GM12801 (cell line): Measurements from ENCODE around the gene SOS2.

ENCODE experiments used
- TF ChIP-seq, protein P1 (sequence below): IDR thresholded peaks from one replicate; pipeline ENCODE4 v1.5.1; 2011; ENCODE audit warnings: control low read depth; ENCODE audit not compliant: insufficient read length; ENCODE audit errors: extremely low read depth

Gene SOS2

DNA sequence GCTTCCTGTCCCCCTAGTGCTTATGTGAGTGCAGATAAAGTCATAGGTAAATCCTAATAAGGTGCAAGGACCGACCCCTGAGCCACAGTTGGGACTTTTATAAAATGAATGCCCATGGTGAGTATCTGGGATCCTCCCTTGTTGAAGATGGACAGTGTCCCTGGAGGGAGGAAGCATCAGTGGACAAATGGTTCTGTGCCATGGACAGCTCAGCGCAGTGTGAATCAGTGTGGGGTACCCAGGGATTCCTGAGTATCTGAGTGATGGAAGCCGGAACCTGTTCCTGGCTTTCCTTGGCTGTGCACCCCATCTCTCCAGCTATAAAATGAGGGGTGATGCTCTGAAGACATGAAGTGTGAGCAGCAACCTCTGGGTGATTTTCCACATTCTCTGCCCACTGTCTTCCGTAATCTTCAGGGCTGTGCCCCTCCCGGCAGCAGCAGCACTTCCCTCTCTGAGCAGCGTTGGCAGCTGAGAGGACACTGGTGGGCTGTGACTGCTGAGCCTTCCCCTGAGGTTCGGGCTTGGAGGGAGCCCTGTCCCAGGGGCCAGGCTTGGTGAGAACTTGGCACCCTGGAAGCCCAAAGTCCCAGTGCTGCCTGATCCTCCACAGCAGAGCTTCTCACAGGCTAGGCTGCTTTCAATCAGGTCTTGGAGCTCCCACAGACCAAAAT lies 140.0 kb downstream of the SOS2 start:
- TF ChIP-seq, protein P1, sequence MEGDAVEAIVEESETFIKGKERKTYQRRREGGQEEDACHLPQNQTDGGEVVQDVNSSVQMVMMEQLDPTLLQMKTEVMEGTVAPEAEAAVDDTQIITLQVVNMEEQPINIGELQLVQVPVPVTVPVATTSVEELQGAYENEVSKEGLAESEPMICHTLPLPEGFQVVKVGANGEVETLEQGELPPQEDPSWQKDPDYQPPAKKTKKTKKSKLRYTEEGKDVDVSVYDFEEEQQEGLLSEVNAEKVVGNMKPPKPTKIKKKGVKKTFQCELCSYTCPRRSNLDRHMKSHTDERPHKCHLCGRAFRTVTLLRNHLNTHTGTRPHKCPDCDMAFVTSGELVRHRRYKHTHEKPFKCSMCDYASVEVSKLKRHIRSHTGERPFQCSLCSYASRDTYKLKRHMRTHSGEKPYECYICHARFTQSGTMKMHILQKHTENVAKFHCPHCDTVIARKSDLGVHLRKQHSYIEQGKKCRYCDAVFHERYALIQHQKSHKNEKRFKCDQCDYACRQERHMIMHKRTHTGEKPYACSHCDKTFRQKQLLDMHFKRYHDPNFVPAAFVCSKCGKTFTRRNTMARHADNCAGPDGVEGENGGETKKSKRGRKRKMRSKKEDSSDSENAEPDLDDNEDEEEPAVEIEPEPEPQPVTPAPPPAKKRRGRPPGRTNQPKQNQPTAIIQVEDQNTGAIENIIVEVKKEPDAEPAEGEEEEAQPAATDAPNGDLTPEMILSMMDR: no peak

DNA sequence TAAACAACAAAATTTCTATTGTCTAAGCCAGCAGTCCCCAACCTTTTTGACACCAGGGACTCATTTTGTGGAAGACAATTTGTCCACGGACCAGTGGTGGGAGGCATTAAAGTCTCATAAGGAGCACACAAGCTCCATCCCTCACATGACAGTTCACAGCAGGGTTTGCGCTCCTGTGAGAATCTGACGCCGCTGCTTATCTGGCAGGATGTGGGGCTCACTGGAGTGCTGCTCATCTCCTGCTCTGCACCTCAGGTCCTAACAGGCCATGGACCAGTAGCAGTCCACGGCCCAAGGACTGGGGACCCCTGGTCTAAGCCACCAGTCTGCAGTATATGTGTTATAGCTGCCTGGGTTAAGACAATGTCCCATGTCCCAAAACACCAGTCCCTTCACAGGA lies 142.2 kb downstream of the SOS2 start:
- TF ChIP-seq, protein P1: no peak

DNA sequence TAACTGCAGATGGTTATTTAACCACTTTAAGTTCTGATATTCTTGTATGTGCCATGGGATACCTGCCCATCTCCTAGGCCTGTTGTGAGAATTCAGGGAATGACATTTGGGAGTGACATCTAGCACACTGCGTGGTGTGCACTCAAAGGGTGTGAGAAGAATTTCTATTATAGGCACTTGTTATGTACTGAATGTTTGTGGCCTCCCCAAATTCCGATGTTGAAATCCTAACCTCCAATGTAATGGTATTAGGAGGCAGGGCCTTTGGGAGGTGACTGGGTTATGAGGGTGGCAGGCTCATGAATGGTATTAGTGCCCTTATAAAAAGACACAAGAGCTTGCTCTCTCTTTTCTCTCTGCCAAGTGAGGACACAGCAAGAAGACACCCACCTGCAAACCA lies 142.6 kb downstream of the SOS2 start:
- TF ChIP-seq, protein P1: no peak

DNA sequence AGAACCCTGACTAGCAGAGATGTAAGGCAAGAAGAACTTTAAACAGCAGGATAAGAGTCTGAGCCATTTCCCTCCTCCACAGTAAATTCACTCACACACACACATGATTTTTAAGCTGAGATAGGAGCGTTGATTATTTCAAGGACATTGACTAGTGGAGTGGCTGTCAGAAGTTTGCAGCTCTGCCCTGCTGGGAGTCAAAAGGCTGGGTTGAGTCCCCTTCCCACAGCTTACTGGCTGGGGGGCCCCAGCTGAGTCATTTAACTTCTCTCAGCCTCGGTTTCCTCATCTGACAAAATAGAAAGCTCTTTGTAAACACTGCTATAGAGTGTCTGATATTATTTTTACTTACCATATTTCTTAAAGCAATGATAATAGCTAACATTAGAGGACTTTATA lies 143.3 kb downstream of the SOS2 start:
- TF ChIP-seq, protein P1: no peak

DNA sequence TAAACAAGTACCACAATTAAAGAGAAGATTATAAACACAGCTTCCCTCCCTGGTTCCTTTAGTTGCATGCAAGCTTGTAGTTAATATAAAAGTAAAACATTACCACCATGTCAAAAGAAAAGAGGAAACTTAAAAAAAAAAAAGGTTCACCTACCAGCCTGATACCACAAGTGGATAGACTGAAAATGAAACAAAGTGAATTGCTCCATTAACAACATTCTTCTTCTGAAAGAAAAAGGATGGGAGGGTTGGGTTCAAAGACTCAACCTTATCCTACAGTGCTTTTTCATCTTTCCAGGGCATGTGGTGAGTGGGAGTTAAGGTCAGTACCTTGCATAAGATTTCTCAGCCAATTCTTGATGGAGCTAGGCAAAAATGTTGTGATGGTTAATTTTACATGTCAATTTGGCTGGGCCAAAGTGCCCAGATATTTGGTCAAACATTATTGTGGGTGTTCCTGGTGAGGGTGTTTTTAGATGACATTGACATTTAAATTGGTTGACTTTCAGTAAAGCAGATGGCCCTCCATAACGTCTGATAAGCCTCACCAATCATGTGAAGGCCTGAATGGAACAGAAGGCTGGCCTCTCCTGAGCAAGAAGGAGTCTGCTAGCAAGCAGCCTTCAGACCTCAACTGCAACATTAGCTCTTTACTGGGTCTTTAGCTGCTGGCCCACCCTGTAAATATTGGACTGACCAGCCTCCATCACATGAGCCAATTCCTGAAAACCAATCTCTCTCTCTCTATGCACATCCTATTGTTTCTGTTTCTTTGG lies 143.8 kb downstream of the SOS2 start:
- TF ChIP-seq, protein P1: no peak

DNA sequence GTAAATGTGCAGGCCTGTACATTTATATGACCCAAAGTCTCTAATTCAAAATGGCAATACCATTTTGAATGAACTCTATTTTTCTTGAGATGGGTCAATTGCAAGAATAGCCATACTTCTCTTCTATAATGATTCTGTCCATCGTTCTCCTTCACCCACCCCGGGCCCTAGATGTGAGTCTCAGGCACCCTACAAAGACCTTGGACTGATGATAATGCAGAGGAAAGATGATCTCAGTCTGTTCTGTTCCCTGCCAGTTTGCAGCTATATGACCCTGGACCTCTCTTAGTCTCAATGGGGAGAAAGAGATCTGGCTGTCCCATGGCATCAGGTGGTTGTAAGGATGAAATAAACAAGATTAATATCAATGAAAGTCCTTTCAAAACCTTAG lies 145.1 kb downstream of the SOS2 start:
- TF ChIP-seq, protein P1: no peak

DNA sequence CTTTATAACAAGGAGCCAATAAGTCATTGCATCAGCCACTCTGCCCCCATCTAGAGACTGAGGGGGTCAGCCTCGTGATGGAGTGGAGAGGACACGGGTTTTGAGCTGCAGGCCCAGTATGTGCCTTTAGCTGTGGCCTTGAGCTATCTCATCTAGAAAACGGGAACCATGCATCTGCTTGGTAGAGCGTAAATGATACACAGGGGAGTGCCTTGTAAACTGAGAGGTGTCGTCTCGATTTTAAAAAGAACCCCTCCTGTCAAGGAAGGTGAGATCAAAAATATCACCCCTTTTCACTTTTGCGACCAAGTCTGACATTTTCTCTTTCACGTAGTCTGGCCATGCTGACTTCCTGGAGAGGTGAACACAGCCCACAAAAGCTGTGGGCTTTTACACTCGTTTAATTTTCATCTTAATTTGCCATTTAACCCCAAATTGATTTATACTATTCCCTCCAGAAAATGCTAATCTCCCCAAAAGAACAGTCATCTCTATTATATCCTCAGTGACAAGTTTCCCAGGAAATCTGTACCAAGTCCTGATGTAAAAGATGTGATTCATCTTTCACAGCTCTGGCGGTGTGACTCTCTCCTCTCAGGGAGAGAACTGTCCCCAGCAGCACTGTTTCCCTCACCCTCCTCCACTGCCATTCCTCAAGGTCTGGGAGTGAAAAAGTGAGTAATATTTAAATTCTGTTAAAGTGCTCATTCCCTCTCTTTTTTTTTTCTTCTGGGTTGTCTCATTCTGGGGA lies 145.6 kb downstream of the SOS2 start:
- TF ChIP-seq, protein P1: no peak
